OCI-LY1 (cell line): ENCODE measurements around the gene TEX53.

Experiments used
- H2AFZ ChIP-seq: fragments of 200-600 bp; sonication (generic), shearing (Covaris generic); 2 replicates; pipeline ENCODE4 v1.6.0; 2014; ENCODE audit warnings: antibody characterized with exemption, mild to moderate bottlenecking, low read length
- H3F3A ChIP-seq: fragments of 200-600 bp; sonication (generic), shearing (Covaris generic); 2 replicates; pipeline ENCODE4 v1.6.0; 2014; ENCODE audit warnings: mild to moderate bottlenecking, antibody characterized with exemption, low read length, moderate library complexity; ENCODE audit not compliant: insufficient read depth
- H3K27ac ChIP-seq: fragments of 200-600 bp; sonication (generic); 2 replicates; pipeline ENCODE4 v1.5.1; 2014; ENCODE audit warnings: low read length, mixed run types, mild to moderate bottlenecking, low read depth; ENCODE audit not compliant: poor library complexity, severe bottlenecking
- H3K27me3 ChIP-seq: fragments of 200-600 bp; sonication (generic); 2 replicates; pipeline ENCODE4 v1.6.0; 2014; ENCODE audit warnings: antibody characterized with exemption, mild to moderate bottlenecking, low read length, moderate library complexity; ENCODE audit not compliant: insufficient read depth
- H3K36me3 ChIP-seq: fragments of 200-600 bp; sonication (generic); 2 replicates; pipeline ENCODE4 v1.6.1; 2014; ENCODE audit warnings: mild to moderate bottlenecking, antibody characterized with exemption, low read length, moderate library complexity, mixed read lengths; ENCODE audit not compliant: insufficient read depth
- H3K4me1 ChIP-seq: fragments of 200-600 bp; sonication (generic); 2 replicates; pipeline ENCODE4 v1.5.1; 2014; ENCODE audit warnings: mild to moderate bottlenecking, low read length, moderate library complexity; ENCODE audit not compliant: insufficient read depth, severe bottlenecking
- H3K4me2 ChIP-seq: fragments of 200-600 bp; sonication (generic), shearing (Covaris generic); 2 replicates; pipeline ENCODE4 v1.6.1; 2014; ENCODE audit warnings: low read length
- H3K4me3 ChIP-seq: fragments of 200-600 bp; sonication (generic); 2 replicates; pipeline ENCODE4 v1.5.1; 2014; ENCODE audit warnings: low read length, low read depth, mild to moderate bottlenecking, mixed read lengths; ENCODE audit not compliant: poor library complexity, severe bottlenecking
- H3K79me2 ChIP-seq: fragments of 200-600 bp; shearing (Covaris generic); 2 replicates; pipeline ENCODE4 v1.6.1; 2016; ENCODE audit warnings: mixed run types, low read length, mixed read lengths; ENCODE audit not compliant: insufficient read depth
- H3K9ac ChIP-seq: fragments of 200-600 bp; sonication (generic), shearing (Covaris generic); 2 replicates; pipeline ENCODE4 v1.6.1; 2014; ENCODE audit warnings: mild to moderate bottlenecking, low read length, mixed read lengths
- H3K9me2 ChIP-seq: fragments of 200-600 bp; sonication (generic), shearing (Covaris generic); 2 replicates; pipeline ENCODE4 v1.6.1; 2014; ENCODE audit warnings: low read depth, mild to moderate bottlenecking, low read length, mixed read lengths
- H3K9me3 ChIP-seq: fragments of 200-600 bp; shearing (Covaris generic); 2 replicates; pipeline ENCODE4 v1.6.1; 2014; ENCODE audit warnings: low read length, mixed read lengths
- H4K20me1 ChIP-seq: fragments of 200-600 bp; sonication (generic), shearing (Covaris generic); 2 replicates; pipeline ENCODE4 v1.6.0; 2016; ENCODE audit warnings: mild to moderate bottlenecking, low read length; ENCODE audit not compliant: insufficient read depth
- CTCF ChIP-seq: fragments of 200-600 bp; sonication (generic), shearing (Covaris generic); IDR thresholded peaks from 2 replicates; pipeline ENCODE4 v1.5.1; 2017; ENCODE audit warnings: mild to moderate bottlenecking, antibody characterized with exemption, low read length, moderate library complexity, mixed read lengths
- EZH2 ChIP-seq: fragments of 200-600 bp; sonication (generic), shearing (Covaris generic); IDR thresholded peaks from 2 replicates; pipeline ENCODE4 v1.8.0; 2017; ENCODE audit warnings: borderline replicate concordance, mixed run types, mild to moderate bottlenecking, antibody characterized with exemption, low read length, moderate library complexity, mixed read lengths

The TEX53 gene

GRCh38 chr9:114657705-114658104, at the start of gene TEX53:
Gene TEX53, minus strand, starts transcription at chr9:114657805. Its CDS starts 31 bp downstream, at chr9:114657774.
- Histone ChIP-seq H2AFZ (no peak within 1 kb of the TSS), H3K9me3 (no peaks in the 10 kb centered on the region), H3K27me3 (peaks cover under 1% of the 10 kb centered on the region; the same call in 1 of the 2 replicates), H3F3A (no peaks in the 10 kb centered on the region), H3K36me3 (no peaks in the 10 kb centered on the region), H3K4me2 (no peak within 1 kb of the TSS), H3K4me3 (no peak within 1 kb of the TSS), H3K79me2 (no peaks in the 10 kb centered on the region), H3K9ac (no peak within 1 kb of the TSS), H3K4me1 (peaks cover 4% of the 10 kb centered on the region), H4K20me1 (no peaks in the 10 kb centered on the region), H3K9me2 (no peaks in the 10 kb centered on the region), H3K27ac (no peak within 1 kb of the TSS)
- TF ChIP-seq EZH2 = no peak
- TF ChIP-seq CTCF = no peak

- Histone ChIP-seq H3K4me3 (no peak overlapping the region), H3F3A (no peaks in the 10 kb centered on the region), H3K4me1 (no peaks in the 10 kb centered on the region), H3K9ac (no peak overlapping the region), H4K20me1 (no peaks in the 10 kb centered on the region), H3K27ac (no peak overlapping the region), H3K9me3 (no peaks in the 10 kb centered on the region), H3K9me2 (no peaks in the 10 kb centered on the region), H3K79me2 (no peaks in the 10 kb centered on the region), H3K27me3 (peaks cover 7% of the 10 kb centered on the region; the same call in 1 of the 2 replicates), H3K36me3 (no peaks in the 10 kb centered on the region), H3K4me2 (no peak overlapping the region), H2AFZ (no peak overlapping the region)
- TF ChIP-seq EZH2 (no peak), CTCF (no peak)
Measured at GRCh38 chr9:114706711-114707110, 49.1 kb upstream of the TEX53 start.

GRCh38 chr9:114701988-114702387, 44.4 kb upstream of the TEX53 start:
- no peaks in the 10 kb centered on the region for H3K79me2 ChIP-seq
- H3K27me3 ChIP-seq = peaks cover 7% of the 10 kb centered on the region; the same call in 1 of the 2 replicates
- no peak overlapping the region for H3K27ac ChIP-seq
- H3K4me1 ChIP-seq = no peaks in the 10 kb centered on the region
- H3F3A ChIP-seq = no peaks in the 10 kb centered on the region
- no peak overlapping the region for H3K4me2 ChIP-seq
- no peaks in the 10 kb centered on the region for H3K9me3 ChIP-seq
- no peak overlapping the region for H3K9ac ChIP-seq
- no peak for TF ChIP-seq CTCF
- no peak for TF ChIP-seq EZH2
- no peak overlapping the region for H2AFZ ChIP-seq
- no peaks in the 10 kb centered on the region for H3K9me2 ChIP-seq
- no peaks in the 10 kb centered on the region for H4K20me1 ChIP-seq
- H3K4me3 ChIP-seq = no peak overlapping the region
- no peaks in the 10 kb centered on the region for H3K36me3 ChIP-seq
